Activated naive CD4-positive, alpha-beta T cell treated with Interleukin-2 at 50 U/mL for 16 hours (primary cell): ENCODE data around the gene EPHA2.

Source experiments
- DNase-seq: peaks from one replicate; pipeline ENCODE4 v3.0.0-alpha.2; 2020

The EPHA2 gene

GRCh38 chr1:16149146-16149545 is 6.7 kb downstream of the EPHA2 start:
- no peak for DNase-seq

- no peak for DNase-seq
Observed at GRCh38 chr1:16148329-16149092, 7.4 kb downstream of the EPHA2 start.

GRCh38 chr1:16147156-16147926 is 8.5 kb downstream of the EPHA2 start:
- no peak for DNase-seq

DNA sequence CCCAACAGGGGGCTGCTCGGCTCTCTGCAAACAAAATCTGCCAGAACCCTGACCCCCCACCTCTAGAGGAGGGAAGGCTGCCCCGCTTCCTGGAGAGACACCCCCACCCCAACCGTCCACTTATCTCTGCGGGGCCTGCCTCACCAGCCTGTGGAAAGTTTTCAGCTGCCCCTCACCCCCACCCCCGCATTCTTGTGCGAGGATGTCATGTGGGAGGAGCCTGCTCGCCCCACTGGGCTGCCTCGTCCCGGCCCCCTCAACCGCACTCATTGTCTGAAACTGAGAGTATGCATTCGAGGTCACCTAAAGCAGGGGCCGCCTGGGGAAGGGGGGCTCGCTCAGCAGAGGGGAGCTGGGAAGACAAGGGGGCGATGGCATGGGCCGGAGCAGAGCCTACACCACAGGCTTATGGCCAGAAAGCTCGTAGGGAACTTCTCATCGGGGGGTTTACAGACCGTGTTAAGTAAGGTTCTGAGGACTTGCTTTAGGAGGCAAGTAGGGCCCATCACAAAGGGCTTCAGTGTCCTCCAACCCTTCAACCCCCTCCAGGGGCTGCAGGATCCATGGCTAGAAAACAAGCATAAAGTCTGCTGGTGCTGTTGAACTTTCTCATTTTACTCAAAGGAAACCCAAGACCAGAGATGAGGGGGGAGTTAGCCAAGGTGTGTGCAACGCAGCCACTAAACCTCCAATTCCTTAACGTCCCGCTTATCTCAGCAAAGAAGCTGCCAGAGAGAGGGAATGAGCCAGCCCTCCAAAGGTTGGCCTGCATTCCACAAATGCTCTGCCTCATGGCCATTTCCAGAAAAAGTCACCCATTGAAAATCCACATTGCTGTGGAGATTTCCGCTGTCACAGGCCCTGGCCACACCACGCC is 9.4 kb downstream of the EPHA2 start:
- DNase-seq = no peak

GRCh38 chr1:16145662-16146278 is 10.1 kb downstream of the EPHA2 start:
- no peak for DNase-seq

DNA sequence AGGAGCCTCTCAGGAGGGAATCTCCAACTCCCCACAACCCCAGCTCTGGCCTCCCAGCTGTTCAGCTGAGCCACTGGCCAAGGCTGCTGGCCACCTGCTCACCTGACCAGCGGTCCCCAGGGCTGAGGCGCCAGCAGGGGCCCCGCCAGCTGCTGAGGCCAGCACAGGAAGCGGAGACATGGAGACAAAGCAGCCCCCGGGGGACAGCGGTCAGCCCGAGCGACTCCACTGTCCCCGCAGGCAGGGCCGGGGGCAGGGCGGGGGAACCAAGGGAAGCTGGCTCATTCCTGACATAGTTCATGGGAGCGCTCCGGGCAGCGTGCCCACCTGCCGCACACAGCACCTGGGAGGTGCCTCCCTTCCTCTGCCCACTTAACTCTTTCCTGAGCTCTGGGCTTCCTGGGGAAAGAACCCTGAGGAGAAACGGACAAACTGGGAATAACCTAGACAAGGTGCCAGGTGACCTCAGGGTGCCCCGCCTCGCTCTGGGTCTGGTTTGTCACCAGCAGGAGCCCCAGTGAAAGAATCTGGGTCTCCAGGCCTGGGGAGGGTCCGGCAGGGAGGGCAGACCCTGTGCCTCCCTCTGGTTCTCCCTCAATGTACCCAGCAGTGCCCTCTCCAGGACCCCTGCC is 10.7 kb downstream of the EPHA2 start:
- no peak for DNase-seq

GRCh38 chr1:16144325-16145029 is 11.4 kb downstream of the EPHA2 start:
- no peak for DNase-seq

GRCh38 chr1:16143566-16144324 is 12.1 kb downstream of the EPHA2 start:
- DNase-seq = no peak

- no peak for DNase-seq
Observed at GRCh38 chr1:16143005-16143565, 12.8 kb downstream of the EPHA2 start.

DNA sequence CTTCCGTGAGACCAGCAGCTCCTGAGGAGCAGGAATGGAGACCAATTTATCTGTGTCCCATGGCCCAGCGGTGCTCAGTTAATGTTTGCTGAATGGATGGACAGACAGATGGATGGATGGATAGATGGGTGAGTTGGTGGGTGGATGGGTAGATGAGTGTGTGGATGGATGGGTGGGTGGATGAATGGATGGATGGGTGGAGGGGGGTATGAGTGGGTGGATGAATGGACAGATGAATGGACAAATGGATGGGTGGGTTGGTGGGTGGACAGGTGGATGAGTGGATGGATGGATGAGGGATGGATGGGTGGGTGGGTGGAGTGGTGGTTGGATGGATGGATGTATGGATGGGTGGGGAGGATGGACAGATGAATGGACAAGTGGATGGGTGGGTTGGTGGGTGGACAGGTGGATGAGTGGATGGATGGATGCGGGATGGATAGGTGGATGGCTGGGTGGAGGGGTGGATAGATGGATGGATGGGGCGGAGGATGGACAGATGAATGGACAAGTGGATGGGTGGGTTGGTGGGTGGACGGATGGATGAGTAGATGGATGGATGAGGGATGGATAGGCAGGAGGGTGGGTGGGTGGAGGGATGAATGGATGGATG is 13.4 kb downstream of the EPHA2 start:
- no peak for DNase-seq

- no peak for DNase-seq
Observed at GRCh38 chr1:16141573-16142336, 14.1 kb downstream of the EPHA2 start.

- DNase-seq = no peak
Observed at GRCh38 chr1:16140068-16140596, 15.7 kb downstream of the EPHA2 start.

DNA sequence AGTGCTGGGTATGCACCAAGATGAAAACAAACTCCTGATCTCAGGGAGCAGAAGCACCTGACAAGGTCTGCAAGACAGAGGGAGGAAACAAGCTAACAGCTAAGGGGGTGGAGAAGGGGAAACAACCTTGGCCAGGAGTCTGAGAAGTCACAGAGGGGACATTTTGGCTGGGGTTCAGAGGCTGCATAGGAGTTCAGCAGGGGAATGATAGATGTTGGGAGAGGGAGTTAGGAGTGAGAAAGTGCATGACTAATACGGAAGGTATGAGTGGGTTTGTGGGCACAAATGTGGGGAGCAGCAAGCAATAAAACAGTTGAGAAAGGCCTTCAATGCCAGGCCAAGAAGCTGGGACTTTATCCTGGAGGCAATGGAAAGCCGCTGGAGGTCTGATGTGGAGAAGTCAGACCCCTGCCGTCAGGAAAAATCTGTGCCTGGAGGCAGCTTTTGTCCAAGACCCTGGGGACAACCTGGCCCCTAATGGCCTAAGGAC is 16.4 kb downstream of the EPHA2 start:
- DNase-seq = no peak

GRCh38 chr1:16138772-16139221 is 17.1 kb downstream of the EPHA2 start:
- no peak for DNase-seq

- no peak for DNase-seq
Observed at GRCh38 chr1:16137890-16138467, 17.9 kb downstream of the EPHA2 start.

GRCh38 chr1:16135501-16135900 is 20.4 kb downstream of the EPHA2 start:
- DNase-seq = no peak

GRCh38 chr1:16134906-16135305 is 21.0 kb downstream of the EPHA2 start:
- DNase-seq = no peak

DNA sequence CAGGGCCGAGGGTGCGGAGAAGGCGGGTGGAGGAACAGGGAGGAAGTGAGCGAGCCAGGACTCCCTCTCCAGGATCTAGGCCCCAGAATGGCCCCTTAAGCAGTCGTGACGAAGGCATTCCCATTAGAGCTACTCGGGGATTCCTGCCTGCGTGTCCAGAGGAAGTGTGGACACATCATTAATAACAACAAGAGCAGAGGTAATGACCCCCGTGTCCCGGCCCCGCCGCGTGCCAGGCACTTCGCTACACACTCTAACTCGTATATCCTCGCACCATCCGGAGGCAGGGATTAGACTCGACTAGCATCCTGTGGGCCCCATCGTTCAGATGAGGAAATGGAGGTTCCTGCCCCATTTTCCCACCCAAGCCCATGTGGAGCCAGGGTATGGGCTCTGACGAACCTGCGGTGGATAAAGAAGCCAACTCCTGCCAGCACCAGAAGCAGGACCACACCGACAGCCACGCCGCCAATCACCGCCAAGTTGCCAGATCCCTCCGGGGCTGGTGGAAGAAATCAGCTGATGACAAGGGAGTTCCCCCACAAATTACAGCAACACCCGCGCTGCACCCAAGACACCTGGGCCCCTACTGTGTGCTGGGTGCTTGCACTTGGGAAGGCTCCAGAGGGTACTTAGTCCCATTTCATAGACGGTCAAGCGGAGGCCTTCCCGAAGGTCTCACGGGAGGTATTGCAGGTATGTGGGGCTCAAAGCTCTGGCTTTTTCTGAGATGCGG is 21.6 kb downstream of the EPHA2 start:
- DNase-seq = no peak
